Esophagus muscularis mucosa (tissue), 4 donors: Measurements from ENCODE around the gene HCFC1. TPM values are rescaled to one million over a fixed set of nuclear protein-coding genes. Genes with fewer than 3 reads are reported as not detected.
"Not testable (repeated sequence)": the region's sequence is repeated elsewhere in the genome, so short reads cannot be mapped to it uniquely, and the experiment has no call there.

ENCODE experiments used
- DNase-seq: peaks from one replicate; pipeline ENCODE4 v3.0.0-alpha.2; 2017; ENCODE audit errors: extremely low spot score
- H3K27ac ChIP-seq, 4 donors: fragments of 200-600 bp; sonication (generic); replicated peaks in 1 of 4; 1 replicate in 3 of 4; 2 replicates in 1 of 4; pipeline ENCODE4 v1.5.1; 2016 to 2019; ENCODE audit warnings: mild to moderate bottlenecking in 1 of 4
- H3K27me3 ChIP-seq, 4 donors: fragments of 200-600 bp; sonication (generic); one replicate each; pipeline versions ENCODE4 v1.5.1 to v1.6.0; 2016 to 2019
- H3K36me3 ChIP-seq, 4 donors: fragments of 200-600 bp; sonication (generic); one replicate each; pipeline ENCODE4 v1.5.1; 2016 to 2019
- H3K4me1 ChIP-seq, 4 donors: fragments of 200-600 bp; sonication (generic); one replicate each; pipeline ENCODE4 v1.5.1; 2016 to 2019
- H3K4me3 ChIP-seq, 4 donors: fragments of 200-600 bp; sonication (generic); 1 replicate in 2 of 4; 2 replicates in 2 of 4; pipeline ENCODE4 v1.5.1; 2016 to 2019; ENCODE audit warnings: mild to moderate bottlenecking in 4 of 4, moderate library complexity in 1 of 4
- H3K9me3 ChIP-seq, 4 donors: fragments of 200-600 bp; sonication (generic); 1 replicate in 3 of 4; 2 replicates in 1 of 4; pipeline ENCODE4 v1.5.1; 2016 to 2019
- EP300 ChIP-seq: sonication (generic); formaldehyde crosslinking; IDR thresholded peaks from one replicate; pipeline ENCODE4 v1.6.1; 2017; ENCODE audit warnings: antibody characterized with exemption
- POLR2A ChIP-seq: fragments of 450-650 bp; IDR thresholded peaks from one replicate; pipeline ENCODE4 v1.6.1; 2017; ENCODE audit warnings: antibody characterized with exemption, moderate library complexity, mild to moderate bottlenecking, low read depth
- POLR2AphosphoS5 ChIP-seq, 2 donors: sonication (generic); formaldehyde crosslinking; IDR thresholded peaks; one replicate each; pipeline ENCODE4 v1.6.1; 2017; ENCODE audit warnings: antibody characterized with exemption in 2 of 2
- WGBS: methylation state at CpG from one replicate; pipeline ENCODE4 v1.1.5; 2018; 5-methylcytosine and 5-hydroxymethylcytosine counted together
- intact Hi-C: fragments of 100-400 bp; cut with DNase I; formaldehyde crosslinking; loops from one replicate; pipeline ENCODE4 v1.15.1; 2023
- total RNA-seq, 4 donors: library from RNA; depleted of rRNA; stranded (reverse); fragments of >200 nt; gene quantifications; one replicate each; pipeline versions ENCODE4 v1.1.0 to v1.2.1, GENCODE V29; 2016
- TF ChIP-seq, protein P1 (sequence below), 3 experiments: fragments of 200-600 bp in 2 of 3; fragments of 450-650 bp in 1 of 3; sonication (generic) in 2 of 3; IDR thresholded peaks; one replicate each; pipeline ENCODE4 v1.5.1; 2017 to 2019; ENCODE audit warnings: antibody characterized with exemption in 3 of 3, mild to moderate bottlenecking in 2 of 3, moderate library complexity in 1 of 3

The HCFC1 gene
- total RNA-seq, 4 donors from 2014 or later = 50.7 to 102 (median 60.8) TPM

- peaks cover 0 to 3% (median 2%) of the 10 kb centered on the region in 4 donors for H3K36me3 ChIP-seq
- no peaks in the 10 kb centered on the region for H3K27me3 ChIP-seq
- intact Hi-C loops = no loop called here
- no peak for TF ChIP-seq EP300
- no peak for TF ChIP-seq POLR2AphosphoS5 (IDR thresholded peaks at IDR 0.05)
- TF ChIP-seq, protein P1, sequence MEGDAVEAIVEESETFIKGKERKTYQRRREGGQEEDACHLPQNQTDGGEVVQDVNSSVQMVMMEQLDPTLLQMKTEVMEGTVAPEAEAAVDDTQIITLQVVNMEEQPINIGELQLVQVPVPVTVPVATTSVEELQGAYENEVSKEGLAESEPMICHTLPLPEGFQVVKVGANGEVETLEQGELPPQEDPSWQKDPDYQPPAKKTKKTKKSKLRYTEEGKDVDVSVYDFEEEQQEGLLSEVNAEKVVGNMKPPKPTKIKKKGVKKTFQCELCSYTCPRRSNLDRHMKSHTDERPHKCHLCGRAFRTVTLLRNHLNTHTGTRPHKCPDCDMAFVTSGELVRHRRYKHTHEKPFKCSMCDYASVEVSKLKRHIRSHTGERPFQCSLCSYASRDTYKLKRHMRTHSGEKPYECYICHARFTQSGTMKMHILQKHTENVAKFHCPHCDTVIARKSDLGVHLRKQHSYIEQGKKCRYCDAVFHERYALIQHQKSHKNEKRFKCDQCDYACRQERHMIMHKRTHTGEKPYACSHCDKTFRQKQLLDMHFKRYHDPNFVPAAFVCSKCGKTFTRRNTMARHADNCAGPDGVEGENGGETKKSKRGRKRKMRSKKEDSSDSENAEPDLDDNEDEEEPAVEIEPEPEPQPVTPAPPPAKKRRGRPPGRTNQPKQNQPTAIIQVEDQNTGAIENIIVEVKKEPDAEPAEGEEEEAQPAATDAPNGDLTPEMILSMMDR (IDR thresholded peaks at IDR 0.05) = no peak
- TF ChIP-seq POLR2A = no peak
- 82% methylated on average over 19 of the region's 20 CpGs for WGBS
- no peaks in the 10 kb centered on the region for H3K9me3 ChIP-seq
- peak overlapping the region in 2 of 4 donors; percentile 75 for H3K27ac ChIP-seq
- no peak for DNase-seq
- no peak overlapping the region for H3K4me3 ChIP-seq
- peaks cover 4 to 10% (median 8%) of the 10 kb centered on the region in 4 donors for H3K4me1 ChIP-seq
Measured at GRCh38 chrX:153984351-153985178, 12.9 kb upstream of the HCFC1 start.

GRCh38 chrX:153983321-153983801 is 11.7 kb upstream of the HCFC1 start:
- intact Hi-C loops = no loop called here
- Histone ChIP-seq H3K4me1 (peaks cover 4 to 10% (median 8%) of the 10 kb centered on the region in 4 donors), H3K4me3 (no peak overlapping the region), H3K27ac (no peak overlapping the region), H3K9me3 (no peaks in the 10 kb centered on the region), H3K27me3 (no peaks in the 10 kb centered on the region), H3K36me3 (peaks cover 0 to 3% (median 2%) of the 10 kb centered on the region in 4 donors)
- WGBS = 70% methylated on average over 6 of the region's 12 CpGs
- DNase-seq = no peak
- TF ChIP-seq POLR2A = no peak
- no peak for TF ChIP-seq EP300
- no peak for TF ChIP-seq POLR2AphosphoS5 (IDR thresholded peaks at IDR 0.05)
- TF ChIP-seq, protein P1 (IDR thresholded peaks at IDR 0.05) = no peak

- 88% methylated on average over 23 of the region's 52 CpGs for WGBS
- TF ChIP-seq, protein P1 (IDR thresholded peaks at IDR 0.05) = no peak
- no peak for TF ChIP-seq POLR2AphosphoS5 (IDR thresholded peaks at IDR 0.05)
- TF ChIP-seq EP300 = no peak
- TF ChIP-seq POLR2A = no peak
- intact Hi-C loops = no loop called here
- no peak for DNase-seq
- peaks cover 0 to 3% (median 2%) of the 10 kb centered on the region in 4 donors for H3K36me3 ChIP-seq
- no peaks in the 10 kb centered on the region for H3K27me3 ChIP-seq
- H3K4me1 ChIP-seq = peaks cover 4 to 10% (median 8%) of the 10 kb centered on the region in 4 donors
- peak overlapping the region in 2 of 4 donors; percentile 22 to 27 for H3K27ac ChIP-seq
- H3K4me3 ChIP-seq = no peak overlapping the region
- no peaks in the 10 kb centered on the region for H3K9me3 ChIP-seq
Measured at GRCh38 chrX:153981771-153982533, 10.3 kb upstream of the HCFC1 start.

- 88% methylated on average over 7 of the region's 7 CpGs for WGBS
- DNase-seq = no peak
- H3K27ac ChIP-seq = peak overlapping the region in 2 of 4 donors; percentile 22 to 27
- TF ChIP-seq EP300 (no peak), POLR2A (no peak), POLR2AphosphoS5 (IDR thresholded peaks at IDR 0.05) (no peak)
- TF ChIP-seq, protein P1 (IDR thresholded peaks at IDR 0.05) = no peak
- H3K9me3 ChIP-seq = no peaks in the 10 kb centered on the region
- H3K4me3 ChIP-seq = no peak overlapping the region
- no peaks in the 10 kb centered on the region for H3K27me3 ChIP-seq
- peaks cover 4 to 10% (median 8%) of the 10 kb centered on the region in 4 donors for H3K4me1 ChIP-seq
- peaks cover 0 to 3% (median 2%) of the 10 kb centered on the region in 4 donors for H3K36me3 ChIP-seq
- intact Hi-C loops = no loop called here
Measured at GRCh38 chrX:153981231-153981630, 9.6 kb upstream of the HCFC1 start.

DNA sequence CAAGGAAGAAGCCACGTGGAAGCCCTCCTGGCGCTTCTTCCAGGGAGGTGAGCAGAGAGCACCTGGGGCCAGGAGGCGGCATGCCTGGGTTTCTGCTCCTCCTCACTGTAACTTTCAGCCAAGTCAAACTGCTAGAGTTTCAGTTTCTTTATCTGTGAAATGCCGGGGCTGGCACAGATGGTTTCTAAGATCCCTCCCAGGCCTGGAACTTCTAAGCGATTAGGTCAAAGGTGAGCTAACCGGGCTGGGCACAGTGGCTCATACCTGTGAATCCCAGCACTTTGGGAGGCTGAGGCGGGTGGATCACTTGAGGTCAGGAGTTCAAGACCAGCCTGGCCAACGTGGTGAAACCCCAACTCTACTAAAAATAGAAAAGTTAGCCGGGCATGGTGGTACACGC is 8.8 kb upstream of the HCFC1 start:
- H3K36me3 ChIP-seq, DNase-seq, H3K27ac ChIP-seq, intact Hi-C loops, H3K9me3 ChIP-seq, H3K4me3 ChIP-seq, H3K27me3 ChIP-seq, H3K4me1 ChIP-seq: not testable (repeated sequence)
- 88% methylated on average over 9 of the region's 10 CpGs for WGBS
